ENCODE data around the gene CAND2.

DNA sequence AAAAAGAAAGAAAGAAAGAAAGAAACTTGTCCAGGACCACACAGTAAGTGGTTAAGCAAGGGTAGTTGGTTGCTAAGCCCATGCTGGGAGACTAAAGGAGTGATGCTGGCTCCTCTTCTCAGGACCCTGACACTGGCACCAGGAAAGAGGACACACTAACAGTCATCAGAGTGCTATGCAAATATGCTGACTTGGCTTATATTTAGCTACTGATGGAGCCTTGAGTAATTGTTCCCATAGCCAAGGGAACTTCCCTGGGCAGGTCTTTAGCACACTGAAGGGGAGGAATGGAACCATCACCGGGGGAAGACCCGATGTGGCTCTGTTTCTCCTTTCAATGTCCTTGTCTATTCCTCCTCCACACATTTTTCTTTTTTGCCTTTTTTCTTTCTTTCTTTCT lies 43.7 kb upstream of the CAND2 start:
- TF ChIP-seq RAD21 (conservative IDR thresholded peaks at IDR 0.05) (no peak), POLR2AphosphoS5 (IDR thresholded peaks at IDR 0.05) (no peak), SMC3 (conservative IDR thresholded peaks at IDR 0.05; ENCODE audit: poor library complexity) (no peak), MXI1 (conservative IDR thresholded peaks at IDR 0.05; ENCODE audit: poor library complexity, severe bottlenecking) (no peak), REST (IDR thresholded peaks at IDR 0.05; ENCODE audit: borderline replicate concordance) (no peak), EP300 (conservative IDR thresholded peaks at IDR 0.05; ENCODE audit: poor library complexity, severe bottlenecking) (no peak), TAF1 (IDR thresholded peaks at IDR 0.05; ENCODE audit: low read depth) (no peak)
- TF ChIP-seq, protein P1, sequence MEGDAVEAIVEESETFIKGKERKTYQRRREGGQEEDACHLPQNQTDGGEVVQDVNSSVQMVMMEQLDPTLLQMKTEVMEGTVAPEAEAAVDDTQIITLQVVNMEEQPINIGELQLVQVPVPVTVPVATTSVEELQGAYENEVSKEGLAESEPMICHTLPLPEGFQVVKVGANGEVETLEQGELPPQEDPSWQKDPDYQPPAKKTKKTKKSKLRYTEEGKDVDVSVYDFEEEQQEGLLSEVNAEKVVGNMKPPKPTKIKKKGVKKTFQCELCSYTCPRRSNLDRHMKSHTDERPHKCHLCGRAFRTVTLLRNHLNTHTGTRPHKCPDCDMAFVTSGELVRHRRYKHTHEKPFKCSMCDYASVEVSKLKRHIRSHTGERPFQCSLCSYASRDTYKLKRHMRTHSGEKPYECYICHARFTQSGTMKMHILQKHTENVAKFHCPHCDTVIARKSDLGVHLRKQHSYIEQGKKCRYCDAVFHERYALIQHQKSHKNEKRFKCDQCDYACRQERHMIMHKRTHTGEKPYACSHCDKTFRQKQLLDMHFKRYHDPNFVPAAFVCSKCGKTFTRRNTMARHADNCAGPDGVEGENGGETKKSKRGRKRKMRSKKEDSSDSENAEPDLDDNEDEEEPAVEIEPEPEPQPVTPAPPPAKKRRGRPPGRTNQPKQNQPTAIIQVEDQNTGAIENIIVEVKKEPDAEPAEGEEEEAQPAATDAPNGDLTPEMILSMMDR (IDR thresholded peaks at IDR 0.05; ENCODE audit: poor library complexity, severe bottlenecking), result no peak

All from neural cell (in vitro differentiated cells).